HepG2 (cell line): ENCODE measurements around the gene PRKCE. TPM values are rescaled to one million over a fixed set of nuclear protein-coding genes. Genes with fewer than 3 reads are reported as not detected.

Source experiments
- ATAC-seq: fragments of 200-7000 bp; cut with Tn5 transposase; 3 replicates; pipeline ENCODE4 v1.9.1; 2020; ENCODE audit warnings: mild to moderate bottlenecking, moderate library complexity
- BruUV-seq: library from RNA; stranded (reverse); fragments of 400-500 nt; replicated peaks from 2 replicates; lab custom pipeline; 2021; lab: Mats Ljungman, UMichigan
- CTCF ChIA-PET: fragments of 300-600 bp; formaldehyde crosslinking; extraction: SDS; loops from one replicate; lab custom pipeline; 2021; ENCODE audit warnings: low total read pairs, inconsistent platforms, low intra/inter-chr PET ratio; lab: Yijun Ruan, JAX
- POLR2A ChIA-PET: fragments of 350-600 bp; sonication (Branson Sonifier 250); formaldehyde crosslinking; loops from one replicate; lab custom pipeline; 2020; ENCODE audit warnings: antibody characterized with exemption, inconsistent platforms; lab: Yijun Ruan, JAX
- DNase-seq: peaks from one replicate; pipeline ENCODE4 v3.0.0-alpha.2; 2015; ENCODE audit warnings: low spot score
- FAIRE-seq: peaks from 3 replicates; lab custom pipeline; 2011; peaks lifted over from hg19 to GRCh38; lab: Jason Lieb, UNC
- H2AFZ ChIP-seq: one replicate; pipeline ENCODE4 v1.6.1; 2011; ENCODE audit warnings: low read length, inconsistent platforms
- H3K27ac ChIP-seq: fragments of 300-600 bp; 3 replicates; pipeline ENCODE4 v1.8.0; 2011; ENCODE audit warnings: mixed run types, mild to moderate bottlenecking, mixed read lengths, low read length, inconsistent platforms; ENCODE audit not compliant: insufficient read depth; ENCODE audit errors: extremely low read length
- H3K27me3 ChIP-seq, 2 experiments: fragments of 200-600 bp in 1 of 2; 2 replicates in 1 of 2; 3 replicates in 1 of 2; pipeline versions ENCODE4 v1.6.0 to v1.8.0; 2011; ENCODE audit warnings: low read length in 2 of 2, mild to moderate bottlenecking in 2 of 2, moderate library complexity in 2 of 2, inconsistent platforms in 1 of 2; ENCODE audit not compliant: insufficient read depth in 2 of 2, control insufficient read depth in 1 of 2
- H3K36me3 ChIP-seq, 2 experiments: fragments of 200-600 bp in 1 of 2; replicated peaks in 1 of 2; 2 replicates in 1 of 2; 3 replicates in 1 of 2; pipeline versions ENCODE4 v1.5.1 to v1.8.0; 2011; ENCODE audit warnings: low read length in 2 of 2, inconsistent platforms in 1 of 2; ENCODE audit not compliant: insufficient read depth in 2 of 2, control insufficient read depth in 1 of 2
- H3K4me1 ChIP-seq: 2 replicates; pipeline ENCODE4 v1.5.1; 2012; ENCODE audit warnings: low read length, inconsistent platforms; ENCODE audit not compliant: insufficient read depth
- H3K4me2 ChIP-seq: 2 replicates; pipeline ENCODE4 v1.6.0; 2011; ENCODE audit warnings: low read depth, low read length, inconsistent platforms
- H3K4me3 ChIP-seq, 3 experiments: fragments of 200-600 bp in 1 of 3; sonication (generic), shearing (Covaris generic) in 1 of 3; replicated peaks in 1 of 3; 2 replicates each; pipeline ENCODE4 v1.5.1; 2011 to 2016; ENCODE audit warnings: low read length in 3 of 3, inconsistent platforms in 2 of 3, low read depth in 2 of 3, mild to moderate bottlenecking in 2 of 3, control low read depth in 1 of 3, mixed read lengths in 1 of 3; ENCODE audit not compliant: insufficient read depth in 1 of 3
- H3K79me2 ChIP-seq: one replicate; pipeline ENCODE4 v1.6.1; 2011; ENCODE audit warnings: low read length, inconsistent platforms; ENCODE audit not compliant: insufficient read depth
- H3K9ac ChIP-seq: 2 replicates; pipeline ENCODE4 v1.6.0; 2011; ENCODE audit warnings: mild to moderate bottlenecking, low read depth, low read length, inconsistent platforms; ENCODE audit not compliant: insufficient read depth
- H3K9me3 ChIP-seq: 2 replicates; pipeline ENCODE4 v1.5.1; 2012; ENCODE audit warnings: mild to moderate bottlenecking, low read length
- H4K20me1 ChIP-seq: 2 replicates; pipeline ENCODE4 v1.6.0; 2011; ENCODE audit warnings: inconsistent platforms, mild to moderate bottlenecking, low read length, moderate library complexity; ENCODE audit not compliant: insufficient read depth
- ARNT2 ChIP-seq: sonication (generic); formaldehyde crosslinking; IDR thresholded peaks from 2 replicates; pipeline ENCODE4 v1.8.0; 2022; ENCODE audit warnings: mild to moderate bottlenecking, low read depth, missing genetic modification reagents, moderate library complexity
- CHD4 ChIP-seq: fragments of 200-600 bp; sonication (generic); IDR thresholded peaks from 2 replicates; pipeline ENCODE4 v1.7.0; 2017; ENCODE audit warnings: mild to moderate bottlenecking, low read length, borderline replicate concordance
- DMAP1 ChIP-seq: IDR thresholded peaks from 2 replicates; pipeline ENCODE4 v1.6.1; 2016
- ETV6 ChIP-seq: sonication (generic); formaldehyde crosslinking; conservative IDR thresholded peaks from 2 replicates; pipeline ENCODE4 v1.4.0; 2020; ENCODE audit warnings: missing genetic modification reagents
- GATA4 ChIP-seq: sonication (generic); IDR thresholded peaks from 2 replicates; pipeline ENCODE4 v1.6.1; 2016; ENCODE audit warnings: antibody characterized with exemption, low read depth, borderline replicate concordance
- HNRNPK ChIP-seq: fragments of 200-400 bp; formaldehyde crosslinking; IDR thresholded peaks from 2 replicates; pipeline ENCODE4 v1.6.1; 2018; ENCODE audit warnings: low read length, low read depth, moderate library complexity, mild to moderate bottlenecking; ENCODE audit not compliant: poor library complexity, severe bottlenecking
- KDM2A ChIP-seq: sonication (generic); formaldehyde crosslinking; IDR thresholded peaks from 2 replicates; pipeline ENCODE4 v1.4.0; 2020; ENCODE audit warnings: low read depth, missing genetic modification reagents, borderline replicate concordance
- MAX ChIP-seq: IDR thresholded peaks from 2 replicates; pipeline ENCODE4 v1.6.1; 2012; ENCODE audit warnings: inconsistent platforms
- PAF1 ChIP-seq: IDR thresholded peaks from 2 replicates; pipeline ENCODE4 v1.6.1; 2016; ENCODE audit warnings: missing genetic modification reagents, missing compliant biosample characterization
- RFXANK ChIP-seq: IDR thresholded peaks from 2 replicates; pipeline ENCODE4 v1.6.1; 2016
- ZNF282 ChIP-seq: fragments of 450-650 bp; IDR thresholded peaks from 2 replicates; pipeline ENCODE4 v1.6.1; 2018; ENCODE audit not compliant: partially characterized antibody
- ZNF780A ChIP-seq: sonication (generic); formaldehyde crosslinking; IDR thresholded peaks from 2 replicates; pipeline ENCODE4 v1.8.0; 2022; ENCODE audit warnings: mild to moderate bottlenecking, missing genetic modification reagents, moderate library complexity
- ZSCAN29 ChIP-seq: sonication (generic); formaldehyde crosslinking; conservative IDR thresholded peaks from 2 replicates; pipeline ENCODE4 v1.4.0; 2020; ENCODE audit warnings: mild to moderate bottlenecking, missing genetic modification reagents
- WGBS: methylation state at CpG from one replicate; pipeline ENCODE4 v1.1.6; 2017; ENCODE audit warnings: low lambda C conversion rate; 5-methylcytosine and 5-hydroxymethylcytosine counted together
- in situ Hi-C: cut with HindIII; loops from 2 replicates; pipeline ENCODE4 v1.10.0; 2017; ENCODE audit warnings: low pct_unique_long_range_greater_than_20kb; ENCODE audit not compliant: extremely low pct_ligation_motif_present
- intact Hi-C: fragments of 100-400 bp; cut with micrococcal nuclease; formaldehyde crosslinking; loops from one replicate; pipeline ENCODE4 v1.10.0; 2022; ENCODE audit not compliant: unreplicated experiment
- polyA plus RNA-seq, 8 experiments: library from polyadenylated mRNA; depleted of rRNA in 3 of 8; stranded (reverse) in 7 of 8; unstranded in 1 of 8; fragments of >200 nt; fragmentation: Illumina TruSeq in 4 of 8; extraction: Trizol in 4 of 8; gene quantifications; 2 replicates each; pipeline versions ENCODE4 v1.2.1 to v1.2.3, GENCODE V29; 2011 to 2016; ENCODE audit warnings: low read depth in 4 of 8, missing spikeins in 1 of 8, mixed read lengths in 1 of 8; ENCODE audit not compliant: insufficient read depth in 1 of 8
- total RNA-seq, 5 experiments: library from RNA; depleted of rRNA; stranded (reverse); fragments of >200 nt; fragmentation: Illumina TruSeq; extraction: Trizol; gene quantifications; 2 replicates each; pipeline ENCODE4 v1.2.3, GENCODE V29; 2016; ENCODE audit warnings: low read depth in 1 of 5

PRKCE gene
- total and polyA plus RNA-seq, 2 of the 13 experiments (the other 11 are each of a cell fraction or from before 2014, with no cell fraction given) = 1.0 to 3.9 TPM

GRCh38 chr2:45899926-45900325, 248.5 kb downstream of the PRKCE start (continued):
- TF ChIP-seq MAX = no peak
- TF ChIP-seq GATA4 = no peak
- TF ChIP-seq ZSCAN29 (CRISPR knock-in tag) = no peak

GRCh38 chr2:45901468-45902032, 250.1 kb downstream of the PRKCE start:
- H3K9ac ChIP-seq = no peak overlapping the region
- H3K79me2 ChIP-seq = no peaks in the 10 kb centered on the region
- in situ Hi-C loops (no loop called here), intact Hi-C loops (no loop called here)
- H4K20me1 ChIP-seq = no peaks in the 10 kb centered on the region
- CTCF ChIA-PET = no interaction called here
- POLR2A ChIA-PET = no interaction called here
- no TSS peak for BruUV-seq
- H3K9me3 ChIP-seq = no peaks in the 10 kb centered on the region
- no peaks in the 10 kb centered on the region for H3K36me3 ChIP-seq
- no peak overlapping the region for H3K4me2 ChIP-seq
- H3K4me3 ChIP-seq = no peak overlapping the region
- ATAC-seq (no peak), FAIRE-seq (no peak), DNase-seq (no peak)
- no peak overlapping the region for H3K27ac ChIP-seq
- TF ChIP-seq ARNT2 (CRISPR knock-in tag) (no peak), ZNF780A (CRISPR knock-in tag) (no peak), DMAP1 (no peak), HNRNPK (no peak), ZNF282 (no peak), PAF1 (no peak), ETV6 (CRISPR knock-in tag) (no peak), CHD4 (no peak), RFXANK (CRISPR knock-in tag) (no peak), KDM2A (CRISPR knock-in tag) (no peak)
- H3K4me1 ChIP-seq = peaks cover 9% of the 10 kb centered on the region
- no peak overlapping the region for H2AFZ ChIP-seq
- no peaks in the 10 kb centered on the region for H3K27me3 ChIP-seq
- 72% methylated on average over 7 of the region's 7 CpGs for WGBS
